Measurements from ENCODE around the gene KIR2DL4.
"Not testable (repeated sequence)": the region's sequence is repeated elsewhere in the genome, so short reads cannot be mapped to it uniquely, and the experiment has no call there.

KIR2DL4 gene

DNA sequence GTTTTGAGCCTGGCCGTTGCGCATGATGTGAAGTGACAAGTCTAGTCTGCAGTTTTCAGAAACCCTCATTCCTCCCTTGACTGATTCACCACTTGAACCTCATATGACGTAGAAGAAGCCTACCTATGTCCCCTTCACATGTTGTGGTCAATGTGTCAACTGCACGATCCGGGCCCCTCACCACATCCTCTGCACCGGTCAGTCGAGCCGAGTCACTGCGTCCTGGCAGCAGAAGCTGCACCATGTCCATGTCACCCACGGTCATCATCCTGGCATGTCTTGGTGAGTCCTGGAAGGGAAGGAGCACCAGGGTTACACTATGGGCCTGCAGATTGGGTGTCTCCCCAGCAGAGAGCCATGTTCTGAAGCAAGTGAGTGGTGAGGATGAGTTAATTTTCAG, at the start of gene KIR2DL4:
Gene KIR2DL4 (plus strand): TSS at position 201 of the 400 bp plus-strand sequence. CDS start 42 bp downstream, at position 243.
- peak; percentile 6 for DNase-seq

DNA sequence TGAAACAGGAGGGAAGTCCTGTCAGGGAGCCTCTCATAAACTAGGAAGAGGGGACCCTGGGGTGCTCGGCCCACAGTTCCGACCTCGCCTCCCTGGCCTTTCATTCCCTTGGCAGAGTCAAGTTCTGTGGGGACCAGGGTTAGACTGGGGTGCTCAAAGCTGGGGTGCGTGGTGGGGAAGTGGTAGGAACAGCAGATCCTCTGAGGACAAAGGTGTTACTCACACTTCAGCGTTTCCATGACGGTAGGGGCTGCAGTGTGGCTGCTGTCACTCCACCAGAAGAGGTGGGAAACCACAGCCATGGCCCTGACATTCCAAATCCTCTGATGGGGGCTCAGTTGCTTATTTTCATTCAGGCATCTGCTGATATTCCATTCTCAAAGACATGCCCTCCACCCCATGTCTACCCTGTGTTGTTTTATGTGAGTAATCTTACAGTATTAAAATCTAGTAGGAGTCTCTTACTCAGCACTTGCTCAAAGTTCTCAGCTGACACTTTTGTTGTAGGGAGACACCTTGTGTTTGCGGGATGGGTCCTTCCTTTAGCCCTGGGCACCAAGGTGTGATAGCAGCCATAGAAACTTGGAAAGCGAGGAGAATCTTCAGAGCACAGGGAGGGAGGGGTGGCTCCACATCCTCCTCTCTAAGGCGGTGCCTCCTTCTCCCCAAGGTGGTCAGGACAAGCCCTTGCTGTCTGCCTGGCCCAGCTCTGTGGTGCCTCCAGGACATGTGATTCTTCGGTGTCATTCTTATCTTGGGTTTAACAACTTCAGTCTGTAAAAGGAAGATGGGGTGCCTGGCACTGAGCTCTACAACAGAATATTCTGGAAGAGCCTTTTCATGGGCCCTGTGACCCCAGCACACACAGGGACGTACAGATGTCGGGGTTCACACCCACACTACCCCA, 47.0 kb upstream of the KIR2DL4 start:
- not testable (repeated sequence) for DNase-seq

DNA sequence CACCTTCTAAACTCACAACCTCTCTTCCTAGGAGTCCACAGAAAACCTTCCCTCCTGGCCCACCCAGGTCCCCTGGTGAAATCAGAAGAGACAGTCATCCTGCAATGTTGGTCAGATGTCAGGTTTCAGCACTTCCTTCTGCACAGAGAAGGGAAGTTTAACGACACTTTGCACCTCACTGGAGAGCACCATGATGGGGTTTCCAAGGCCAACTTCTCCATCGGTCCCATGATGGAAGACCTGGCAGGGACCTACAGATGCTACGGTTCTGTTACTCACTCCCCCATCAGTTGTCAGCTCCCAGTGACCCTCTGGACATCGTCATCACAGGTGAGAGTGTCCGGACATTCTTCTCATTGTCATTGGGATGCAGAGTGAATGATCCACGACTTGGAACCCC, 44.8 kb upstream of the KIR2DL4 start:
- not testable (repeated sequence) for DNase-seq

DNA sequence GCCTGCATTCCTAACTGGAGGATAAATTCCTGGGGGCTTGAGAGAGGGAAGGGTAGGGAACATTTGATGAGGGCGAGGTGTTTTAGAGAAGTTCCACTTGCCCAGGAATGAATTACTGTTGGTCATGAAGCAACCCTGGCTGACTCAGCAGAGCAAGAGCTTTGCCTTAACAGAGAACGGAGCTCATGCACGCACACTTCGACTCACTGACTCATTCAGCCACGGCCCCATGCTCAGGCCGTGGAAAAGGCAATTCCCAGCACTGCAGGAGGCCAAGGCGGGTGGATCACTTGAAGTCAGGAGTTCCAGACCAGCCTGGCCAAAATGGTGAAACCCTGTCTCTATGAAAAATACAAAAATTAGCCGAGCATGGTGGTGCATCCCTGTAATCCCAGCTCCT, 39.2 kb upstream of the KIR2DL4 start:
- DNase-seq: not testable (repeated sequence)

DNA sequence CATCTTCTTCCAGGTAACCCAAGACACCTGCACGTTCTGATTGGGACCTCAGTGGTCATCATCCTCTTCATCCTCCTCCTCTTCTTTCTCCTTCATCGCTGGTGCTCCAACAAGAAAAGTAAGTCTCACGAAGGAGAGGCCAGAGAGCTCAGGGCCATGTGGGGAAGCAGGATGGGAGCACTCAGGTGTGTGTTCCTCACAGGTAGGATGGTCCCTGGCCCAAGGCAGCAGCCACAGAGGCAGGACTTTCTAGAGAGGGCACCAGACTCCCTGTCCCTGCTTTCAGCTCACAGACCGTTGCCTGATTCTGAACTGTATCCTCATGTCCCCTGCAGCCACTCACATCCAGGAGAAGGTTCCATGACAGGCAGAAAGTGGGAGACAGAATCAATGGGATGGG, 36.9 kb upstream of the KIR2DL4 start:
- DNase-seq: not testable (repeated sequence)

DNA sequence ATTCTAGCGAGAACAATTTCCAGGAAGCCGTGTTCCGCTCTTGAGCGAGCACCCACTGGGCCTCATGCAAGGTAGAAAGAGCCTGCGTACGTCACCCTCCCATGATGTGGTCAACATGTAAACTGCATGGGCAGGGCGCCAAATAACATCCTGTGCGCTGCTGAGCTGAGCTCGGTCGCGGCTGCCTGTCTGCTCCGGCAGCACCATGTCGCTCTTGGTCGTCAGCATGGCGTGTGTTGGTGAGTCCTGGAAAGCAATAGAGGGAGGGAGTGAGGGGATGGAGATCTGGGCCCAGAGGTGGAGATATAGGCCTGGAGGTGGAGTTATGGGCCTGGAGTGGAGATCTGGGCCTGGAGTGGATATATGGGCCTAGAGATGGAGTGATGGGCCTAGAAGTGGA, 33.8 kb upstream of the KIR2DL4 start, which contains the start of gene KIR2DL1:
Gene KIR2DL1 (plus strand): TSS at position 148 of the 400 bp plus-strand sequence. CDS start 58 bp downstream, at position 206.
- not testable (repeated sequence) for DNase-seq

DNA sequence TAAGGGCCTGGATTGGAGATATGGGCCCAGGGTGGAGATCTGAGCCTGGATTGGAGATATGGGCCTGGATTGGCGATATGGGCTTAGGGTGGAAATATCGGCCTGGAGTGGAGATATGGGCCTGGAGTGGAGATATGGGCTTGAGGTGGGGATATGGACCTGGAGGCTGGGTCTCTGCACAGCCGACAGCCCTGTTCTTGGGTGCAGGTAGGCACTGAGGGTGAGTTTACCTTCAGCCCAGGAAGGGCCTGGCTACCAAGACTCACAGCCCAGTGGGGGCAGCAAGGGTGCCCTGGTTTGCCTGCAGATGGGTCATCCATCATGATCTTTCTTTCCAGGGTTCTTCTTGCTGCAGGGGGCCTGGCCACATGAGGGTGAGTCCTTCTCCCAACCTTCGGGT, 32.9 kb upstream of the KIR2DL4 start:
- DNase-seq: not testable (repeated sequence)

DNA sequence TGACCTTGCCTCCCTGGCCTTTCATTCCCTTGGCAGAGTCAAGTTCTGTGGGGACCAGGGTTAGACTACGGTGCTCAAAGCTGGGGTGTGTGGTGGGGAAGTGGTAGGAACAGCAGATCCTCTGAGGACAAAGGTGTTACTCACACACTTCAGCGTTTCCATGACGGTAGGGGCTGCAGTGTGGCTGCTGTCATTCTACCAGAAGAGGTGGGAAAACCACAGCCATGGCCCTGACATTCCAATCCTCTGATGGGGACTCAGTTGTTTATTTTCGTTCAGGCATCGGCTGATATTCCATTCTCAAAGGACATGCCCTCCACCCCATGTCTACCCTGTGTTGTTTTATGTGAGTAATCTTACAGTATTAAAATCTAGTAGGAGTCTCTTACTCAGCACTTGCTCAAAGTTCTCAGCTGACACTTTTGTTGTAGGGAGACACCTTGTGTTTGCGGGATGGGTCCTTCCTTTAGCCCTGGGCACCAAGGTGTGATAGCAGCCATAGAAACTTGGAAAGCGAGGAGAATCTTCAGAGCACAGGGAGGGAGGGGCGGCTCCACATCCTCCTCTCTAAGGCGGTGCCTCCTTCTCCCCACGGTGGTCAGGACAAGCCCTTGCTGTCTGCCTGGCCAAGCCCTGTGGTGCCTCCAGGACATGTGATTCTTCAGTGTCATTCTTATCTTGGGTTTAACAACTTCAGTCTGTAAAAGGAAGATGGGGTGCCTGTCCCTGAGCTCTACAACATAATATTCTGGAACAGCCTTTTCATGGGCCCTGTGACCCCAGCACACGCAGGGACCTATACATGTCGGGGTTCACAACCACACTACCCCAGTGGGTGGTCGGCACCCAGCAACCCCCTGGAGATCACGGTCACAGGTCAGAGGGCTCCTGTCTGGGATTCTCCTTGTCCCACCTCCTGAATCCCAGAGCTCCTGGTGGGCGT, 32.1 kb upstream of the KIR2DL4 start:
- DNase-seq: not testable (repeated sequence)

DNA sequence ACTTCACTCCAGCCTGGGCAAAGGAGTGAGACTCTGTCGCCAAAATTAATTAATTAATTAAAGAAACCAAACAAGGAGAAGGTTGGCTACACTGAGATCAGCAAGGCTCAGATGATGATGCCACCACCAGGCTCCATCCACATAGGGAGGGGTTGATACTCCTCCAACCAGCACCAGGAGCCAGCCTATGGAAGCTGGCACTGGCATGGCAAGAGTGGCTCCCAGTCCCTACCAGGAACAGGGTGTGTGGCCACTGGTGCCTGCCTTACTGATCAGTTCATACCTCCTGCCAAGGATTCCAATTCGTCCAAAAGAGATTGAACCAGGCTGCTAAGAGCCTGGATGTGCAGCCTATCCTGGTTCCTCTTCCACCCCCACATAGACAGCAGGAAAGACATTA, 30.7 kb upstream of the KIR2DL4 start:
- not testable (repeated sequence) for DNase-seq

DNA sequence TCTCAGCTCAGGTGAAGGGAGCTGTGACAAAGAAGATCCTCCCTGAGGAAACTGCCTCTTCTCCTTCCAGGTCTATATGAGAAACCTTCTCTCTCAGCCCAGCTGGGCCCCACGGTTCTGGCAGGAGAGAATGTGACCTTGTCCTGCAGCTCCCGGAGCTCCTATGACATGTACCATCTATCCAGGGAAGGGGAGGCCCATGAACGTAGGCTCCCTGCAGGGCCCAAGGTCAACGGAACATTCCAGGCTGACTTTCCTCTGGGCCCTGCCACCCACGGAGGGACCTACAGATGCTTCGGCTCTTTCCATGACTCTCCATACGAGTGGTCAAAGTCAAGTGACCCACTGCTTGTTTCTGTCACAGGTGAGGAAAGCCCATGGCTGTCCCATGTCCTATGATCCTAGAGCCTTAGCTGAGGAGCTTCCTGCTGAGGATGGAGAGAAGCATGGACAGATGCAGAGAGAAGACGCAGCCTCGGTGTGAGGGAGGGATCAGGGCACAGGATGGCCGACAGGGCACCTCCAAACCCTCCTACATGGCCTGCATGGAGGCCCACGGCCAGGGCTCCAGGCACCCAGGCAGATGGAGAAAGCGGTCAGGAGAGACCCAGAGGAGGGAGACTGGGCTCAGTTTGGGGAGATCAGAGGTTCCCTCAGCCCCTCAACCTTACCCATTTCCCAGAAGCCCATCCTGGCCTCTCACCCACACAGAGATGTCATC, 28.2 kb upstream of the KIR2DL4 start:
- DNase-seq: not testable (repeated sequence)

DNA sequence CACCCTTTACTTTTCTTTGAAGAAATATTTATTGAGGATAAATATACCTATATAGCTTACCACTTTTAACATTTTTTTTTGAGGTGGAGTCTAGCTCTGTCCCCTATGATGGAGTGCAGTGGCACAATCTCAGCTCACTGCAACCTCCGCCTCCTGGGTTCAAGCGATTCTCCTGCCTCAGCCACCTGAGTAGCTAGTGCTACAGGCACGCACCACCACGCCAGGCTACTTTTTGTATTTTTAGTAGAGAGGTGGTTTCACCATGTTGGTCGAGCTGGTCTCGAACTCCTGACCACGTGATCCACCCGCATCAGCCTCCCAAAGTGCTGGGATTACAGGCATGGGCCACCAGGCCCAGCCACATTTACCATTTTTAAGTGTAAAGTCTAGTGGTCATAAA, 27.6 kb upstream of the KIR2DL4 start:
- DNase-seq: not testable (repeated sequence)

DNA sequence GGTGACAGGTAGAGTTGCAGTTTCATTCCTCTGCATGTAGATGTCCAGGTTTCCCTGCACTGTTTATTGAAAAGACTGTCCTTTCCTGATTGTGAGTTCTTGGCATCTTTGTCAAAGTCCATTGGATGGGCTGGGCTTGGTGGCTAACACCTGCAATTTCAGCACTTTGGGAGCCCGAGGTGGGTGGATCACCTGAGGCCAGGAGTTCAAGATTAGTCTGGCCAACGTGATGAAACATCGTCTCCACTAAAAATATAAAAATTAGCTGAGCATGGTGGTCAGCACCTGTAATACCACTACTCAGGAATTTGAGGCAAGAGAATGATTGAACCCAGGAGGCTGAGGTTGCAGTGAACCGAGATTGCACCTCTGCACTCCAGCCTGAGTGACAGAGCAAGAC, 25.6 kb upstream of the KIR2DL4 start:
- DNase-seq: not testable (repeated sequence)

DNA sequence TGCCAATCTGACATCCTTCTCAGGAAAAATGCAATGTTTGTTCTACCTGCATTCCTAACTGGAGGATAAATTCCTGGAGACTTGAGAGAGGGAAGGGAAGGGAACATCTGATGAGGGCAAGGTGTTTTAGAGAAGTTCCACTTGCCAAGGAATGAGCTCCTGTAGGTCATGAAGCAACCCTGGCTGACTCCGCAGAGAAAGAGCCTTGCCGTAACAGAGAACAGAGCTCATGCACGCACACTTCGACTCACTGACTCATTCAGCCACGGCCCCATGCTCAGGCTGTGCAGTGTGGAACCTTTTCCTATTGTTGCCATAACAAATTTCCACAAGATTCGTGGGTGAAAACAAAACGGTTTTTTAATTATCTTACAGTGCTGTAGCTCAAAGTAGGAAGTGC, 24.5 kb upstream of the KIR2DL4 start:
- DNase-seq: not testable (repeated sequence)

DNA sequence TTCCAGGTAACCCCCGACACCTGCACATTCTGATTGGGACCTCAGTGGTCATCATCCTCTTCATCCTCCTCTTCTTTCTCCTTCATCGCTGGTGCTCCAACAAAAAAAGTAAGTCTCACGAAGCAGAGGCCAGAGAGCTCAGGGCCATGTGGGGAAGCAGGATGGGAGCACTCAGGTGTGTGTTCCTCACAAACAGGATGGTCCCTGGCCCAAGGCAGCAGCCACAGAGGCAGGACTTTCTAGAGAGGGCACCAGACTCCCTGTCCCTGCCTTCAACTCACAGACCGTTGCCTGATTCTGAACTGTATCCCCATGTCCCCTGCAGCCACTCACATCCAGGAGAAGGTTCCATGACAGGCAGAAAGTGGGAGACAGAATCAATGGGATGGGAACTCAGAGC, 20.5 kb upstream of the KIR2DL4 start:
- DNase-seq: not testable (repeated sequence)

DNA sequence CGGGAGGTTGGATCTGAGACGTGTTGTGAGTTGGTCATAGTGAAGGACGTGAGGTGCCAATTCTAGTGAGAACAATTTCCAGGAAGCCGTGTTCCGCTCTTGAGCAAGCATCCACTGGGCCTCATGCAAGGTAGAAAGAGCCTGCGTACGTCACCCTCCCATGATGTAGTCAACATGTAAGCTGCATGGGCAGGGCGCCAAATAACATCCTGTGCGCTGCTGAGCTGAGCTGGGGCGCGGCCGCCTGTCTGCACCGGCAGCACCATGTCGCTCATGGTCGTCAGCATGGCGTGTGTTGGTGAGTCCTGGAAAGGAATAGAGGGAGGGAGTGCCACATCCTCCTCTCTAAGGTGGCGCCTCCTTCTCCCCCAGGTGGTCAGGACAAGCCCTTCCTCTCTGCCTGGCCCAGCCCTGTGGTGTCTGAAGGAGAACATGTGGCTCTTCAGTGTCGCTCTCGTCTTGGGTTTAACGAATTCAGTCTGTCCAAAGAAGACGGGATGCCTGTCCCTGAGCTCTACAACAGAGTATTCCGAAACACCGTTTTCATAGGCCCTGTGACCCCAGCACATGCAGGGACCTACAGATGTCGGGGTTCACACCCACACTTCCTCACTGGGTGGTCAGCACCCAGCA, 17.2 kb upstream of the KIR2DL4 start:
- not testable (repeated sequence) for DNase-seq

DNA sequence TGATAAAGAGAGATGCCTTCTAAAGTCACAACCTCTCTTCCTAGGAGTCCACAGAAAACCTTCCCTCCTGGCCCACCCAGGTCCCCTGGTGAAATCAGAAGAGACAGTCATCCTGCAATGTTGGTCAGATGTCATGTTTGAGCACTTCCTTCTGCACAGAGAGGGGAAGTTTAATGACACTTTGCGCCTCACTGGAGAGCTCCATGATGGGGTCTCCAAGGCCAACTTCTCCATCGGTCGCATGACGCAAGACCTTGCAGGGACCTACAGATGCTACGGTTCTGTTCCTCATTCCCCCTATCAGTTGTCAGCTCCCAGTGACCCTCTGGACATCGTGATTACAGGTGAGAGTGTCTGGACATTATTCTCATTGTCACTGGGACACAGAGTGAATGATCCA, 15.3 kb upstream of the KIR2DL4 start:
- DNase-seq: not testable (repeated sequence)

DNA sequence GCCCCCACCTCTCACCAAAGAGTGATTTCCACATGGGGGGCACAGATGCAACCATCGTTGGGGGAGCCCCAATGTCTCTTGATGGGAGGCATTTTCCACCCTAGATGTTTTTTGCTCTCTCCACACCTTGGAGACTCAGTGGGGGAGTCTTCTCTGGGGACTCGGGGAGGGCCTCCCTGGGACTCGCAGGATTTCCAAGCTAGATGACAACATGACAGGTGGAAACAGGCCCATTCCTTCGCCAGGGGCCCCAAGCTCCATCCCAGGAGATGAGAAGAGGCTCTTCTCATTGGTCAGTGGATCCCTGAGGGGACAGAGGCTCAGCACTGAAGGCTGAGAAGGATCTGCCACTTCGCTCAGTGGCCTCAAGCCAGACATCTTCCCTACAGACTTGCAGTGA, 12.7 kb upstream of the KIR2DL4 start:
- DNase-seq: no peak

DNA sequence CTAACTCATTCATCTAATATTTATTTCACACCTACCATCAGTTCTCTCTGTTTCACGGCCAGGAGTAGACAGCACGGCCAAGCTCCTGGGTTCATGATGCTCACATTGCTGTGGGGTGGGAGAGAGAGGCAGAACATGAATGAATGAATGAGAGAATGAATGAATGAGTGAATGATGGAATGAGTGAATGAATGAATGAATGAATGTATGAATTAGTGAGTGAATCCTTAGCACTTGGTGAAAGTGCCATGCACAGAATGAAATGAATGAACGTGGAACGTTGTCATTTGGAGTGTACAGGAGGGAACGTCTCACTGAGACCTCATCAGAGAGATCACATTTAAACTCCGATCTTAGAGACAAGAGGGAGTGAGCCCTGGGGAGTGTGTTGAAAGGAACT, 11.9 kb upstream of the KIR2DL4 start:
- DNase-seq: no peak

DNA sequence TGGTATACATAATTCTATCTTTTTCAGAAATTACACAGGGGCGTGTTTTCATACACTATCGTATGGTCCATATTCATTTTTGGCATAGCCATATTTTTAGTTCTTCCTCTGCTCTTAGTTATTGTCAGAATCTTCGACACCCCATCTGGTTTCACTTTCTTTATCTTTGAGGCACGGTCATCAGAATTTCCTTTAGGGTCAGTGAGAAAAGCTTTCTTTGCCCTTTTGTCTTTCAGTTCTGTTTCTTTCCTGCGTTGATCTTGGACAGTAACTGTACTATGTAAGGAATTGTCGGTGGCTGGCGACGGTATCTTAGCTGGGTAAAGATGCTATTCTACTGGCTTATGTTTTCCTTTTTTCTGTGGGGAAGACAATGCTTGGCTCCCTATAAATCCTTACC, 10.6 kb upstream of the KIR2DL4 start:
- peak; percentile 5 for DNase-seq

DNA sequence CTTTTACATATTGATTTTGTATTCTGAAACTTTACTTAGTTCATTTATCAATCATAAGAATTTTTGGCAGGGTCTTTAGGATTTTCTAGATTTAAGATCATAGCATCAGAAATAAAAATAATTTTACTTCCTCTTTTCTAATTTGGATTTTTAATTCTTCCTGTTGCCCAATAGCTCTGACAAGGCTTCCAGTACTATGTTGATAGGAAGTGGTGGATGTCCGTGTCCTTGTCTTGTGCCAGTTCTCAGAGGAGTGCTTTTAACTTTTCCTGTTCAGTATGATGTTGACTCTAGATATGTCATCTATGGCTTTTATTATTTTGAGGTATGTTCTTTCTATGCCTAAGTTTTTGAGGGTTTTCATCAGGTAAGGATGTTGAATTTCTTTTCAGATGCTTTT, 7.7 kb upstream of the KIR2DL4 start:
- no peak for DNase-seq

DNA sequence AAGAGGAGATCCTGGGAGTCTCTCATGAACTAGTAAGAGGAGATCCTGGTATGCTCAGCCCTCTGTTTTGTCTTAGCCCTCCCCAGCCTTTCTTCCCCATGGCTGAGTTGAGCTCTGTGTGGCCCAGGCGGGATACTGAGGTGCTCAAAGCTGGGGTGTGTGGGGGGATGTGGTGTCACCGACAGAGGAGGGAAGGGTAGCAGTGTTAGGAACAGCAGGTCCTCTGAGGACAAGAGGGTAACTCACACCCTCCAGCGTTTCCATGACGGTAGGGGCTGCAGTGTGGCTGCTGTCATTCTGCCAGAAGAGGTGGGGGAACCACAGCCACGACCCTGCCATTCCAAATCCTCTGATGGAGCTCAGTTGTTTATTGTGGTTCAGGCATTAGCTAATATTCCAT, 691 bp downstream of the KIR2DL4 start:
- DNase-seq: no peak

DNA sequence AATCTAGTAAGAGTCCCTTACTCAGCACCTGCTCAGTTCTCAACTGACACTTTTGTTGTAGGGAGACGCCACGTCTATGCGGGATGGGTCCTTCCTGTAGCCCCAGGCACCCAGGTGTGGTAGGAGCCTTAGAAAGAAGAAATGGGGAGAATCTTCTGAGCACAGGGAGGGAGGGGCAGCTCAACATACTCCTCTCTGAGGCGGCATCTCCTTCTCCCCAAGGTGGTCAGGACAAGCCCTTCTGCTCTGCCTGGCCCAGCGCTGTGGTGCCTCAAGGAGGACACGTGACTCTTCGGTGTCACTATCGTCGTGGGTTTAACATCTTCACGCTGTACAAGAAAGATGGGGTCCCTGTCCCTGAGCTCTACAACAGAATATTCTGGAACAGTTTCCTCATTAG, 1.2 kb downstream of the KIR2DL4 start:
- no peak for DNase-seq
